Neural crest cell (in vitro differentiated cells): Measurements from ENCODE around the gene LAMB1. TPM values are rescaled to one million over a fixed set of nuclear protein-coding genes. Genes with fewer than 3 reads are reported as not detected.
A peak's percentile ranks its signal among the peaks of the same experiment; 100 is the strongest.
"Not testable (repeated sequence)": the region's sequence is repeated elsewhere in the genome, so short reads cannot be mapped to it uniquely, and the experiment has no call there.

Experiments used
- DNase-seq: peaks from one replicate; pipeline ENCODE4 v3.0.0; 2021; ENCODE audit warnings: low read depth, mixed read lengths, low spot score
- H3K27ac Mint-ChIP-seq: one replicate; pipeline ENCODE4 v1.8.0; 2021; ENCODE audit warnings: mild to moderate bottlenecking, mixed read lengths; ENCODE audit not compliant: unreplicated experiment
- H3K27me3 Mint-ChIP-seq: 2 replicates; pipeline ENCODE4 v1.8.0; 2021; ENCODE audit warnings: low read depth, mild to moderate bottlenecking, mixed read lengths
- H3K36me3 Mint-ChIP-seq: 2 replicates; pipeline ENCODE4 v1.8.0; 2021; ENCODE audit warnings: low read depth, mild to moderate bottlenecking, mixed read lengths
- H3K4me1 Mint-ChIP-seq: 2 replicates; pipeline ENCODE4 v1.8.0; 2021; ENCODE audit warnings: mixed read lengths
- H3K4me3 Mint-ChIP-seq: one replicate; pipeline ENCODE4 v1.8.0; 2021; ENCODE audit warnings: mild to moderate bottlenecking, mixed read lengths
- H3K9me3 Mint-ChIP-seq: 2 replicates; pipeline ENCODE4 v1.8.0; 2021; ENCODE audit warnings: mixed read lengths
- total RNA-seq: library from RNA; stranded (reverse); gene quantifications from 2 replicates; pipeline ENCODE4 v1.2.1, GENCODE V29; 2021
- TF ChIP-seq, protein P1 (sequence below): fragments of 200-600 bp; sonication (generic); conservative IDR thresholded peaks from 2 replicates; pipeline ENCODE4 v1.5.0; 2021; ENCODE audit warnings: antibody characterized with exemption, mild to moderate bottlenecking

The LAMB1 gene
- total RNA-seq, 1 donor from 2014 or later, result 131 TPM

DNA sequence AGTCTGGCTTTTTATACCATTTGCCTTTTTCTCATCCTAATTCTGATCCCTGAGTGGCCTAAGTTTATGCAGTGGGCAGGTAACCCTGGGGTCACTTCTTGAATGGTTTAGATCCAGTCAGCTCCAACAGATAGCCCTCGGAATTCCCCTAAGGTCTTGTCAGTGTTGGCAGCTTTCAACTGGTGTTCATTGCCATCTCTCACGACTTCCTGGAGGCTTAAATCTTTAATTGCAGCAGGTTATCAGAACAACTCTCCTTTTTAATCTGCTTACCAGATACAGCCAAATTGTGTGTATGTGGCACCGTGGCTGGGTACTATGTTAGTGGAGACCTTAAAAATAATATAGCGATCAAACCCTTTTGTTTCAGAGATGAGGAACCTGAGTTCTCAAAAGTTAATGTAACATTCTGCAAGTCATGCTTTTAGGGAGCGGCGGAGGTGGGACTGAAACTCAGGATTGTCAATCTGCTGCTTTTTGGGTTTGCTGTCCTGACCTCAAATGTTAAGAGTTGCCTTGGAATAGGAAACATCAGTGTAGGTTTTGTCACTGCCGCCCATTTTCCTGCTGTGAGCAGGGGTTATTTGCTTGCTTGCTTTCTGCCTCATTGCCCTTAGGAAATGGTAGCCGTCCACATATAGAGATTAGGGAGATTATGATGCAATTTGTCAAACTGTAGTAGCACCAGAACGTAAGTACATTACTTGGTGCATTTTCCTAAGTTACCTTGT is 111.2 kb downstream of the LAMB1 start:
- Mint-ChIP-seq H3K27ac (peak overlapping the region; percentile 97), H3K4me3 (peak overlapping the region; percentile 94), H3K9me3 (no peaks in the 10 kb centered on the region), H3K36me3 (peaks cover 6% of the 10 kb centered on the region), H3K4me1 (peaks cover 36% of the 10 kb centered on the region), H3K27me3 (no peaks in the 10 kb centered on the region)
- TF ChIP-seq, protein P1, sequence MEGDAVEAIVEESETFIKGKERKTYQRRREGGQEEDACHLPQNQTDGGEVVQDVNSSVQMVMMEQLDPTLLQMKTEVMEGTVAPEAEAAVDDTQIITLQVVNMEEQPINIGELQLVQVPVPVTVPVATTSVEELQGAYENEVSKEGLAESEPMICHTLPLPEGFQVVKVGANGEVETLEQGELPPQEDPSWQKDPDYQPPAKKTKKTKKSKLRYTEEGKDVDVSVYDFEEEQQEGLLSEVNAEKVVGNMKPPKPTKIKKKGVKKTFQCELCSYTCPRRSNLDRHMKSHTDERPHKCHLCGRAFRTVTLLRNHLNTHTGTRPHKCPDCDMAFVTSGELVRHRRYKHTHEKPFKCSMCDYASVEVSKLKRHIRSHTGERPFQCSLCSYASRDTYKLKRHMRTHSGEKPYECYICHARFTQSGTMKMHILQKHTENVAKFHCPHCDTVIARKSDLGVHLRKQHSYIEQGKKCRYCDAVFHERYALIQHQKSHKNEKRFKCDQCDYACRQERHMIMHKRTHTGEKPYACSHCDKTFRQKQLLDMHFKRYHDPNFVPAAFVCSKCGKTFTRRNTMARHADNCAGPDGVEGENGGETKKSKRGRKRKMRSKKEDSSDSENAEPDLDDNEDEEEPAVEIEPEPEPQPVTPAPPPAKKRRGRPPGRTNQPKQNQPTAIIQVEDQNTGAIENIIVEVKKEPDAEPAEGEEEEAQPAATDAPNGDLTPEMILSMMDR, result no peak
- DNase-seq, result no peak

GRCh38 chr7:107890962-107891635 is 111.9 kb downstream of the LAMB1 start, which contains the start of gene DLD:
Gene DLD (plus strand): TSS chr7:107891183. CDS start chr7:107891251, 68 bp downstream.
- H3K4me1 Mint-ChIP-seq, result peaks cover 36% of the 10 kb centered on the region
- peaks cover 6% of the 10 kb centered on the region for H3K27me3 Mint-ChIP-seq
- peak within 1 kb of the TSS; percentile 94 for H3K4me3 Mint-ChIP-seq
- peak; percentile 84 for DNase-seq
- H3K36me3 Mint-ChIP-seq, result peaks cover 6% of the 10 kb centered on the region
- TF ChIP-seq, protein P1, result no peak
- no peaks in the 10 kb centered on the region for H3K9me3 Mint-ChIP-seq
- H3K27ac Mint-ChIP-seq, result peak within 1 kb of the TSS; percentile 97

DNA sequence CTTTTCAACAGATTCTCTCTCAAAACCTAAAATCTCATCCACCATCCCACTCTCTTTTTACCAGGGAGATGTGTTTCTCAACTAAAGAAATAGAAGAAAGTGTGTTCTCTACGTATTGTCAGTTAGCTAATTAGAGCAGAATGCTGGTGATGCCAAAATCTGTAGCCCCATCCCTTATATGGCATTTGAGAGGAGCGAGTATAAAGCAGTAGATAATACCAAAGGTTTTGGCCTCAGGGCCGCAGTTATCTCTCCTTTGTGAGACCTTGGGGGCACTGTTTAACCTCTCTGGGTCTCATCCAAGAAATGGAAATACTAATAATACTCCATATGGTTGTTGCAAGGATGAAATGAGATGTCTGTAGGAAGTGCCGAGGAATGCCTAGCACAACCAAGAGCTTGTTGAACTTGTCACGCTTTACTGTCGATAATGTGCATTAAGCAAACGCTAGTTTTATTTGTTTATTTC is 112.4 kb downstream of the LAMB1 start:
- DNase-seq, result no peak
- TF ChIP-seq, protein P1, result no peak
- Mint-ChIP-seq H3K36me3 (peaks cover 6% of the 10 kb centered on the region), H3K9me3 (no peaks in the 10 kb centered on the region), H3K27ac (peak overlapping the region; percentile 10), H3K4me3 (peak overlapping the region; percentile 94), H3K4me1 (peaks cover 36% of the 10 kb centered on the region), H3K27me3 (peaks cover 10% of the 10 kb centered on the region)

DNA sequence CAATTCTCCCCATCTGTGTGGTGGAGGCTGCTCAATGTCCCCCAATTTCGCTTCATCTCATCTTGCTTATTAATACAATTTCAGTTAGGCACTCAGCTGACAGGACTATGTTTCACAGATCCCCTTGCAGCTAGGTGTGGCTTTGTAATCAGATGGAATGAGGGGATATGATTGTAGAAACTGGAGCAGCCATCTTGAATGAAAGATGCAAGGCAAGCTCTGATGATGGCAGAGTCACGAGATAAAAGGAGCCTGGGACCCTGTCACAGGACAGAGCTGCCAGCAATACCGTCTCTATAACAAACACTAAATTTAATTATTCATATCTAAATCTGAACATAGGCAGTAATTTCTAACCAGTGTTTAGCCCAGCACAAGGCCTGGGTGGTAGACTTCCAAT is 113.0 kb downstream of the LAMB1 start:
- no peaks in the 10 kb centered on the region for H3K9me3 Mint-ChIP-seq
- H3K4me1 Mint-ChIP-seq, result peaks cover 32% of the 10 kb centered on the region
- H3K27ac Mint-ChIP-seq, result no peak overlapping the region
- H3K36me3 Mint-ChIP-seq, result peaks cover 2% of the 10 kb centered on the region
- TF ChIP-seq, protein P1, result no peak
- peaks cover 14% of the 10 kb centered on the region for H3K27me3 Mint-ChIP-seq
- peak overlapping the region; percentile 94 for H3K4me3 Mint-ChIP-seq
- DNase-seq, result no peak

GRCh38 chr7:107887827-107888226 is 115.1 kb downstream of the LAMB1 start:
- not testable (repeated sequence) for H3K9me3 Mint-ChIP-seq, H3K4me3 Mint-ChIP-seq, DNase-seq, H3K36me3 Mint-ChIP-seq, H3K27ac Mint-ChIP-seq
- Mint-ChIP-seq H3K4me1 (peaks cover 19% of the 10 kb centered on the region), H3K27me3 (peaks cover 30% of the 10 kb centered on the region)
